Measurements from ENCODE around the gene TOPBP1. TPM values are rescaled to one million over a fixed set of nuclear protein-coding genes. Genes with fewer than 3 reads are reported as not detected.

TOPBP1 gene
- total and polyA plus RNA-seq, 2 experiments from 2014 or later, result 15.8 to 42.2 TPM

GRCh38 chr3:133563816-133564215 lies 97.9 kb downstream of the TOPBP1 start:
- H3F3A ChIP-seq (replicated peaks; ENCODE audit: low read depth), result no peaks in the 10 kb centered on the region
- no peak overlapping the region for H3K27ac ChIP-seq (ENCODE audit: low read depth)
- no peaks in the 10 kb centered on the region for H3K36me3 ChIP-seq (ENCODE audit: insufficient read depth)
- no peaks in the 10 kb centered on the region for H3K4me1 ChIP-seq (ENCODE audit: insufficient read depth)
- TF ChIP-seq ZNF331 (CRISPR knock-in tag; IDR thresholded peaks at IDR 0.05; ENCODE audit: low read depth), result no peak
- no peak for TF ChIP-seq STAT1 (IDR thresholded peaks at IDR 0.05; ENCODE audit: unreplicated experiment)
- TF ChIP-seq ZNF114 (CRISPR knock-in tag; IDR thresholded peaks at IDR 0.05), result no peak
- TF ChIP-seq NANOG (IDR thresholded peaks at IDR 0.05; ENCODE audit: borderline replicate concordance), result no peak
- TF ChIP-seq CREB1 (CRISPR knock-in tag; IDR thresholded peaks at IDR 0.05; ENCODE audit: low read depth), result no peak
- TF ChIP-seq, protein P1, sequence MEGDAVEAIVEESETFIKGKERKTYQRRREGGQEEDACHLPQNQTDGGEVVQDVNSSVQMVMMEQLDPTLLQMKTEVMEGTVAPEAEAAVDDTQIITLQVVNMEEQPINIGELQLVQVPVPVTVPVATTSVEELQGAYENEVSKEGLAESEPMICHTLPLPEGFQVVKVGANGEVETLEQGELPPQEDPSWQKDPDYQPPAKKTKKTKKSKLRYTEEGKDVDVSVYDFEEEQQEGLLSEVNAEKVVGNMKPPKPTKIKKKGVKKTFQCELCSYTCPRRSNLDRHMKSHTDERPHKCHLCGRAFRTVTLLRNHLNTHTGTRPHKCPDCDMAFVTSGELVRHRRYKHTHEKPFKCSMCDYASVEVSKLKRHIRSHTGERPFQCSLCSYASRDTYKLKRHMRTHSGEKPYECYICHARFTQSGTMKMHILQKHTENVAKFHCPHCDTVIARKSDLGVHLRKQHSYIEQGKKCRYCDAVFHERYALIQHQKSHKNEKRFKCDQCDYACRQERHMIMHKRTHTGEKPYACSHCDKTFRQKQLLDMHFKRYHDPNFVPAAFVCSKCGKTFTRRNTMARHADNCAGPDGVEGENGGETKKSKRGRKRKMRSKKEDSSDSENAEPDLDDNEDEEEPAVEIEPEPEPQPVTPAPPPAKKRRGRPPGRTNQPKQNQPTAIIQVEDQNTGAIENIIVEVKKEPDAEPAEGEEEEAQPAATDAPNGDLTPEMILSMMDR (conservative IDR thresholded peaks at IDR 0.05; ENCODE audit: low read depth in 2 of 2), result no peak
- TF ChIP-seq JUNB (IDR thresholded peaks at IDR 0.05; ENCODE audit: unreplicated experiment), result no peak
- TF ChIP-seq, protein P2, sequence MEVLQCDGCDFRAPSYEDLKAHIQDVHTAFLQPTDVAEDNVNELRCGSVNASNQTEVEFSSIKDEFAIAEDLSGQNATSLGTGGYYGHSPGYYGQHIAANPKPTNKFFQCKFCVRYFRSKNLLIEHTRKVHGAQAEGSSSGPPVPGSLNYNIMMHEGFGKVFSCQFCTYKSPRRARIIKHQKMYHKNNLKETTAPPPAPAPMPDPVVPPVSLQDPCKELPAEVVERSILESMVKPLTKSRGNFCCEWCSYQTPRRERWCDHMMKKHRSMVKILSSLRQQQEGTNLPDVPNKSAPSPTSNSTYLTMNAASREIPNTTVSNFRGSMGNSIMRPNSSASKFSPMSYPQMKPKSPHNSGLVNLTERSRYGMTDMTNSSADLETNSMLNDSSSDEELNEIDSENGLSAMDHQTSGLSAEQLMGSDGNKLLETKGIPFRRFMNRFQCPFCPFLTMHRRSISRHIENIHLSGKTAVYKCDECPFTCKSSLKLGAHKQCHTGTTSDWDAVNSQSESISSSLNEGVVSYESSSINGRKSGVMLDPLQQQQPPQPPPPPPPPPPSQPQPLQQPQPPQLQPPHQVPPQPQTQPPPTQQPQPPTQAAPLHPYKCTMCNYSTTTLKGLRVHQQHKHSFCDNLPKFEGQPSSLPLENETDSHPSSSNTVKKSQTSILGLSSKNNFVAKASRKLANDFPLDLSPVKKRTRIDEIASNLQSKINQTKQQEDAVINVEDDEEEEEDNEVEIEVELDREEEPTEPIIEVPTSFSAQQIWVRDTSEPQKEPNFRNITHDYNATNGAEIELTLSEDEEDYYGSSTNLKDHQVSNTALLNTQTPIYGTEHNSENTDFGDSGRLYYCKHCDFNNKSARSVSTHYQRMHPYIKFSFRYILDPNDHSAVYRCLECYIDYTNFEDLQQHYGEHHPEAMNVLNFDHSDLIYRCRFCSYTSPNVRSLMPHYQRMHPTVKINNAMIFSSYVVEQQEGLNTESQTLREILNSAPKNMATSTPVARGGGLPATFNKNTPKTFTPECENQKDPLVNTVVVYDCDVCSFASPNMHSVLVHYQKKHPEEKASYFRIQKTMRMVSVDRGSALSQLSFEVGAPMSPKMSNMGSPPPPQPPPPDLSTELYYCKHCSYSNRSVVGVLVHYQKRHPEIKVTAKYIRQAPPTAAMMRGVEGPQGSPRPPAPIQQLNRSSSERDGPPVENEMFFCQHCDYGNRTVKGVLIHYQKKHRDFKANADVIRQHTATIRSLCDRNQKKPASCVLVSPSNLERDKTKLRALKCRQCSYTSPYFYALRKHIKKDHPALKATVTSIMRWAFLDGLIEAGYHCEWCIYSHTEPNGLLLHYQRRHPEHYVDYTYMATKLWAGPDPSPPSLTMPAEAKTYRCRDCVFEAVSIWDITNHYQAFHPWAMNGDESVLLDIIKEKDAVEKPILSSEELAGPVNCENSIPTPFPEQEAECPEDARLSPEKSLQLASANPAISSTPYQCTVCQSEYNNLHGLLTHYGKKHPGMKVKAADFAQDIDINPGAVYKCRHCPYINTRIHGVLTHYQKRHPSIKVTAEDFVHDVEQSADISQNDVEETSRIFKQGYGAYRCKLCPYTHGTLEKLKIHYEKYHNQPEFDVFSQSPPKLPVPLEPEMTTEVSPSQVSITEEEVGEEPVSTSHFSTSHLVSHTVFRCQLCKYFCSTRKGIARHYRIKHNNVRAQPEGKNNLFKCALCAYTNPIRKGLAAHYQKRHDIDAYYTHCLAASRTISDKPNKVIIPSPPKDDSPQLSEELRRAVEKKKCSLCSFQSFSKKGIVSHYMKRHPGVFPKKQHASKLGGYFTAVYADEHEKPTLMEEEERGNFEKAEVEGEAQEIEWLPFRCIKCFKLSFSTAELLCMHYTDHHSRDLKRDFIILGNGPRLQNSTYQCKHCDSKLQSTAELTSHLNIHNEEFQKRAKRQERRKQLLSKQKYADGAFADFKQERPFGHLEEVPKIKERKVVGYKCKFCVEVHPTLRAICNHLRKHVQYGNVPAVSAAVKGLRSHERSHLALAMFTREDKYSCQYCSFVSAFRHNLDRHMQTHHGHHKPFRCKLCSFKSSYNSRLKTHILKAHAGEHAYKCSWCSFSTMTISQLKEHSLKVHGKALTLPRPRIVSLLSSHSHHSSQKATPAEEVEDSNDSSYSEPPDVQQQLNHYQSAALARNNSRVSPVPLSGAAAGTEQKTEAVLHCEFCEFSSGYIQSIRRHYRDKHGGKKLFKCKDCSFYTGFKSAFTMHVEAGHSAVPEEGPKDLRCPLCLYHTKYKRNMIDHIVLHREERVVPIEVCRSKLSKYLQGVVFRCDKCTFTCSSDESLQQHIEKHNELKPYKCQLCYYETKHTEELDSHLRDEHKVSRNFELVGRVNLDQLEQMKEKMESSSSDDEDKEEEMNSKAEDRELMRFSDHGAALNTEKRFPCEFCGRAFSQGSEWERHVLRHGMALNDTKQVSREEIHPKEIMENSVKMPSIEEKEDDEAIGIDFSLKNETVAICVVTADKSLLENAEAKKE (CRISPR knock-in tag; IDR thresholded peaks at IDR 0.05), result no peak
- no peak for TF ChIP-seq ETS1 (IDR thresholded peaks at IDR 0.05)
- no peak for TF ChIP-seq POLR2AphosphoS5 (IDR thresholded peaks at IDR 0.05; ENCODE audit: low read depth)
- no peak for TF ChIP-seq EZH2 (IDR thresholded peaks at IDR 0.05; ENCODE audit: low read depth, unreplicated experiment)
- Mint-ChIP-seq H3K27ac (0 out of 2 replicates have a peak overlapping the region, but pooled peaks have one; percentile 7), H3K9me3 (no peaks in the 10 kb centered on the region), H3K4me1 (no peaks in the 10 kb centered on the region), H3K27me3 (ENCODE audit: insufficient read depth, low read depth, poor library complexity) (peaks cover 7% of the 10 kb centered on the region), H3K4me3 (no peak overlapping the region), H3K36me3 (ENCODE audit: low read depth) (no peaks in the 10 kb centered on the region)
- DNase-seq (ENCODE audit: low spot score) (no peak), ATAC-seq (no peak)
- H4K20me1 ChIP-seq (replicated peaks; ENCODE audit: insufficient read depth), result no peaks in the 10 kb centered on the region
- H2AFZ ChIP-seq, result no peak overlapping the region
- no peaks in the 10 kb centered on the region for H3K27me3 ChIP-seq (ENCODE audit: insufficient read depth)
- no peaks in the 10 kb centered on the region for H3K9me2 ChIP-seq (ENCODE audit: insufficient read depth)
- H3K4me2 ChIP-seq, result no peak overlapping the region
- no peaks in the 10 kb centered on the region for H3K79me2 ChIP-seq (replicated peaks; ENCODE audit: insufficient read depth)
- H3K4me3 ChIP-seq, result no peak overlapping the region
